ENCODE data around the gene TRERF1.

DNA sequence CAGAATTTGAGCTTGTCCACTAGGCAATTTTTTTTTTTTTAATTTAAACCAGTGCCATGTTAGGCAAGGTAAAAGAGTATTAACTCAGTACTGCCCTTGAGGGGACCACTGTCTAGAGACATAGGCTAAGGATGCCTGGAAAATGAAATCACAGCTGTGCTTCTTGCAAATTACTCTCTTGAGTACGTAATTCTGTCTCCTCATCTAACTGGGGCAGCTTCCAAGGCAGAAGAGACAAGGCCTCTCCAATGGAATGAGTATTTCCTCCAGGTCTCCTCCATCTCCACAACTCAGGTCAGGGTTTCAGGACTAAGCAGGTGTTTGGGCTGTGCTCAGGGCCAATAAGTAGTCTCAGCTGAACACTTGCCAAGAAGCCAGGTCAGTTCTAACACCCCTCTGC lies 200.2 kb downstream of the TRERF1 start:
- TF ChIP-seq POLR2A (IDR thresholded peaks at IDR 0.05; ENCODE audit: low read length) (no peak), GATA1 (IDR thresholded peaks at IDR 0.05; ENCODE audit: low read depth, low read length) (no peak)
